Measurements from ENCODE around the gene ADSS1.

DNA sequence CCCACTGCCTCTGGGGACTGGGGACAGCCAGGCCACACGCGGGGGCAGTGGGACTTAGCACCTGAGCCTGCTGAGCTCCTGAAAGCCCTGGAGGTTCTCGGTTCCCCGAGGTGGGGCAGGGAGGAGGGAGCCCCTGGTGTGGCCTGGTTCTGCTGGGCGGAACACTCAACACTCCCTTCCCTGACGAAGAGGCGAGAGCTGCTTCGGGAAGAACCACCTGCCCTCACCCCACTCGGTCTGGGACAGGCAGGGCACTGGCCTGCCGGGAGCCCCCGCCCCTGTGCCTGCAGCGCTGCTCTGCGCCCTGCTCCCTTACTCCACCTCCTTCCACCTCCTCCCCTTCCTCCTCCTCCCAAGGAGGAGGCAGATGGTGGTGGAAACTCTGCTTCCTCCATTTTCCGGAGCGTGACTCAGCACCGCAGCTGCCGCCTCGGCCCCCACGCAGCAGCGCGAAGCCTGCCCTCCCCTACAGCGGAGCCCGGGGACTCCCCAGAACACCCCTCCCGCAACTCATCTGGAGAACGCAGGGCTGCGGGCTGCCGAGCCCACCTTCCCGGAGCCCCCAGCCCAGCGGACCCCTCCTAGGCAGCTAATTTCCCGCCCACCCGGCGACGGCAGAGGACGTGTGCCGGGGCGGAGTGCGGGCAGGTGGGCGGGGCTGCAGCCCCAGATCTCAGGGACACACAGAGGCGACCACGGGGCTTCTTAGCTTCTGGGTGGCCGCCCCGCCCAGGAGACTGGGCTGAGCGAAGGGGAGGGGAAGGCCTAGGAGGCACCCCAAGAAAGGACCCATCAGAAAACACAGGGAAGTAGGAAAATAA lies 46.3 kb upstream of the ADSS1 start:
- TF ChIP-seq GATA3 (IDR thresholded peaks at IDR 0.05; ENCODE audit: low read depth, low read length) (no peak), GATA2 (IDR thresholded peaks at IDR 0.05; ENCODE audit: low read depth, low read length) (no peak)

Measured in SH-SY5Y (cell line).